RKO (cell line): ENCODE measurements around the gene HSPH1.
"Not testable (repeated sequence)": the region's sequence is repeated elsewhere in the genome, so short reads cannot be mapped to it uniquely, and the experiment has no call there.

ENCODE experiments used
- DNase-seq: peaks from one replicate; pipeline ENCODE4 v3.0.0-alpha.2; 2016; ENCODE audit warnings: low spot score

HSPH1 gene

GRCh38 chr13:31177813-31178495, 16.2 kb upstream of the HSPH1 start:
- not testable (repeated sequence) for DNase-seq

DNA sequence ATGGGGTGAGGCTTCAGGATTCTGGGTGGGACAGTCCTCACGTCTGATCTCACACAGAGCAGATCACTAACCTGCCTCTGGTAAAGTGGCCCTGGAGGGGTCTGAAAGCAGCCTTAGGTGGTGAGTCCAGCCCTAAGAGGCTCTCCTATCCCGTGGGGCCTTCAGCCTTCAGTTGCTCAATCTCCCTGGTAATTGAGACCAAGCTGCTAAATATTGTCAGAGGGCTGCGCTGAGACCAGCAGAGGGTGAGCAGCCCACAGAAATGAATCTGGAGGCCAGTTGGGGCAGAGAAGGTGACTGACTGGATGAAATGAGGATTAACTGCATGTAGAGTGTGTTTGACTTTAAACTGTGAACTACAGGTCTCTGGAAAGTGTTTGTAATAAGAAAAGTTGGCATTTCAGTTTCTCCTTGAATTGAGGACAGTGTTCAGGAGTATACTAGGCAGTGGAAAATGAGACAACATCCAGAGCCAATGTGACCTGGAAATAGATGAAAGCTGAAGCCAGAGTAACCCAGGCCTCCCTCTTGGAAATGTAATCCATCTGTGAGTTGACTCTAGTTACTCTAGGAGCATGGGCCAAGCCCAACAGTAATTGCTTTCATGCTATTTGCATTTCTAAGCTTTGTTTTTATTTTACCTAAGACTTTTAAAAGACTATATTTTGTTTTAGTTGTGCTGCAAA, 14.3 kb upstream of the HSPH1 start:
- no peak for DNase-seq

DNA sequence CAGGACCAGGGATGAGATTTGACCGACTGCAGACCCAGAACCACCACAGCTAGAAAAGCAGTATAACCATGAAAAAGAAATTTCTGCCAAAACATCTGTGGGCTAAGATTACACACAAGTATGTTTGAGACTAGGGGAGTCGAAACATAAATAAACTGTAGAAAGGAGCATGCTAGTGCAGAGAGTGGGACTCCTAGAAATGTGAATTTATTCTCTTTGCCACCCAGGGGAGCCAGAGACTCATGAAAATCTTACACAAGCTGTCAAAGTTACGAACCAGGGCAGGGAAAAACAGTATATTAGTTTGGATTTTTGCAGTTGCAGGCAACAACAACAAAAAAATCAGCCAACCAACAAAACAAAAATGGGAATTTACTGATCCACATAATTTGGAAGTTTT, 12.3 kb upstream of the HSPH1 start:
- no peak for DNase-seq

- peak; percentile 44 for DNase-seq
Measured at GRCh38 chr13:31172535-31172934, 10.8 kb upstream of the HSPH1 start.

DNA sequence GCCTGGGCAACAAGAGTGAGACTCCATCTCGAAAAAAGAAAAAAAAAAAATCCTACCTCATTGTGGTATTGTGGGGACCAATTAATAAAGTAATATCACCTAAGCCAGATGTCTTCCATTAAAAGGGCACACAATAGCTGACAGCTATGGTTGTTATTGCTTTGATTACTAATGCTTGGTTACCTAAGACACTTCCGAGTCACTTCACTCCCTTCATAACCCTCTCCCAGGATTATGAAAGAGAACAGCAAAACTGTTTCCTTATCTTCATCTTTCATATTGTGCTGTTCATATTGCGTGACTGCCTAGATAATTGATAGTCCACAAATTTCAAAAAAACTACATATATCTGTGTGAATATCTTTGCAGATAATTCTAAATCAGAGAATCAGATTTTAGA, 10.3 kb upstream of the HSPH1 start:
- no peak for DNase-seq

GRCh38 chr13:31168736-31169135, 7.0 kb upstream of the HSPH1 start:
- DNase-seq: no peak

- no peak for DNase-seq
Measured at GRCh38 chr13:31168166-31168565, 6.5 kb upstream of the HSPH1 start.

DNA sequence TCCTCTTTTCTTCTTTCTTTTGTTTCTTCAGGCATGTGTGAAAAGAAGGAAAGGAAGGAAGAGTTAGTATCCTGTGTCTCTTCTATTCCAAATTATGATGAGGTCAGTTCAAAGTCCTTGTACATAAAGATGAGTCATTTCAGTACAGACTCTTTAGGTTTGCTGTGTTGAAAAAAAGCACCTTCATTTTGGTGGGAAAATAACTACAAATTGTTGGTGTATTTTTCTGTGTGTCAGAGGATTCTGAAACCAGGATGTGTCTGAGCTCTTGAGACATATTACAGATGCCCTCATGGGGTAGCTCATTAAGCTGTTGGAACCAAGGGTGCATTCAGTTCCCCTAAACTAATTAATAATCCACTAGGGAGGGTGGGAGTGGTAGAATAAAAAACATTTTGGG, 5.8 kb upstream of the HSPH1 start:
- DNase-seq: no peak

DNA sequence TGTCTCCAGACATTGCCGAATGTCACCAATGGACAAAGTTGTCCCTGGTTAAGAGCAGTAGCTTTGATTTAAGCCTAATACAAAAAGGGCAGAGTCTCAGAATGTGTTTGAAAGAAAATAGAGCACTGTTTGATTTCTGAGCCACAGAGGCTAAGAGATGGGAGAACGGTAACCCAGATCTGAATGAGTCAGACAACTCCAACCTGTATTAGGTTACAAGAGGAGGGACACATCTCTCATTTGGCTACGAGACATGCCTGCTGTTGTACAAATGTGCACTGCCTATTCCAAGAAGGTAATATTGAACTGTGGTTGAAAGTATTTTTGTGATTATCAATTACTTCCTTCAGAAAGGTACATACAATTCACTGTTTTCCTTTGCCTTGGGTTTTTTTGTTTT, 4.9 kb upstream of the HSPH1 start:
- DNase-seq: no peak

- DNase-seq: peak; percentile 98
Measured at GRCh38 chr13:31162151-31163008, 676 bp upstream of the HSPH1 start.

DNA sequence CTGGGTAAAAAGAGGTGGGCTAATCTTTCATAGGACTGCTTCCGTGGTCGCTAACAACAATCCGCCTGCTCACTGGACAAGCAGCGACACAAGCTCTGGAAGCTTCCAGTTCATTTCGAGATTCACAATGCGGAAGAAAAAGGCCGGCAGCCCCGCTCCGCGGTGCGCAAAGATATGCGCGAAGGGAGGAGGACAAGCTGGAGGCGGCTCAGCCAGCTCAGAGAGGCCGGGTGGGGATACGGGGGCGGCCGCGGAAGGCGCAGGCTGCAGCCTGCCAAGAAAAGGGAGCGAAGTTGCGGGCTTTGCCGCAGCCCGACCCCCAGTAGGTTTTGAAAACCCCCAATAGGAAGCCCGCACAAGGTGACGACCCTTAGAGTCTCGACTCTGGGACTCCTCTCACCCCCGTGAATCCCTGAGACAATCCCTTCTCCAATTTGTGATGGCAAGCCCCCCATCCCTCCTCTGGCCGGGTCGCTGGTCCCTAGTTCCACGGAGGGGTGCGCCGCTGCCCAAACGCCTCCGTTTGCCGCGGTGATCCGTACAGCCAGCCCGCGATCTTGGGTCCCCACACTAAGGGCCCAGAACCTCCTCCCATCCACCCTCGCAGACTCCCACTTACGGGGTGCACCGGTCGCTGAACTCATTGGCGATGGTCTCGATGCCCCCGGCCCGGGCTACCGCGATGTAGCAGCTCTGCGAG, 697 bp downstream of the HSPH1 start:
- peak; percentile 81 for DNase-seq

DNA sequence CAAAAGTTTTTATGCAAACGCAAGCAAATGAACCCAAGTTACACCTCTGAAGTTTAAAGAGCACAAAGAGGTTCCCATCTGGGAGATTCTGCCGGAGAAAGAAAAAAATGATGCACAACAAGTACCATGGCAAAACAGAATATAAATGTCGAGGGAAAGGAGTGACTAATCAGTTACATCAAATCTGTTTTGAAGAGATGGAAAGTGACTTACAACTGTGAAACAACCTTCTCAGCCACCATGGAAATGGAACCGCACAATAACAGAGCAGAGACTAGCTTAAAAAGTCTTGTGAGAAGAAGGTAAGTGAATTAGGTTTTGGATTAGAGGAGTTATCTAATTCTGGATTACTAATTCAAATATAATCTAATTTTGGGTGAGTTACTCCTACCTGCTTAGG, 2.4 kb downstream of the HSPH1 start:
- DNase-seq: peak; percentile 74

GRCh38 chr13:31154939-31155338, 6.8 kb downstream of the HSPH1 start:
- no peak for DNase-seq

DNA sequence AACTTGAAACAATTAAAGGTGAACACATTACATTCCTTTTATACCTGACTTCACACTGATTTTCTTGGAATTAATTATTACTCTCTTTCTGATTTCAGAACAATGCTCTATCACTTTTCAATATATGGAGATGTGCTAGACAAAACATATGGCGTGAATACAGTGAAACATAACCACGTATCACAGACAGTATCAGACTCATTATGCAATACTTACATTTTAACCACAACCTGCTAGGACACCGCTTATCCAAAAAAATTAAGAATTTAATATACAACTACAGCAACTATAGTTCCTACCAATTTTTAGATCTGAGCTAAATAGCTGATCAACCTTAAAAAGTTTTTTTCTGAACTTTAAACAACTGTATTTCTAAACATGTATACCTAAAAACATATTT, 9.9 kb downstream of the HSPH1 start:
- DNase-seq: no peak

- no peak for DNase-seq
Measured at GRCh38 chr13:31150315-31150985, 11.3 kb downstream of the HSPH1 start.

DNA sequence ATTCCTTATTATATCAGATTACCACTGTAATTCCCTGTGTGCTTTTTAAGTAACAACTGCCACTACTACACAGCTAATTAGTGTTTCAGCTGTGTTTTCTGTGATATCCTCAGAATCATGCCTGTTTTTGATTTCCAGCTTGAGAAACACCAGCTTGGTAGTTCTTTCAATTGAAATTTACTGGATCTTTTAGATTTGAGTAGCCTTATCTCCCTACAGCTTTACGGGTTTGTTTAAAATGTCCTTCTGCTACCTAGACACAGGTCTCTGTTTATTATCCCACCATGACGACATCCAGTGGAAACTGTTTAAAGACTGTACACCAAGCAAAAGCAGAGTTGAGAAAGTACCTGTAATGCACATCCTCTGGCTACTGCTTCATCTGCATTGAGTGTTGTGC, 12.1 kb downstream of the HSPH1 start:
- no peak for DNase-seq

GRCh38 chr13:31145417-31145816, 16.3 kb downstream of the HSPH1 start:
- DNase-seq: no peak

DNA sequence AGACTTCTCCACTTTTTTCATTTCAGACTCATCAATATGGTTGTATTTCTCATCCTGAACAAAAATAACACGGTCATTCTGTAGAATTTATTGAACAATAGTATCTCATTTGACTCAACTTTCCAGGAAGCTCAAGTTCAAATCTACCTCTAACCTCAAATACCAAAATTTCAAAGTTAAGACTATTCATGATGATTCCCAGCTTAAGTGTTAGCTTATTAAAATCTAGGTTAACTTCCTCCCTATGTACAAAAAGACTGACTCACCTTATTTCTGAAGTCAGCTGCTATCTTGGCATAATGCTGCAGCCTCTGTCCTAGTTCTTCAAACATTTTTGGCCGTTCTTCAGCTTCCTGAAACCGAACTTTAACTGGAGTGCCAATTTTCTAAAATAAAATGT, 23.2 kb downstream of the HSPH1 start:
- no peak for DNase-seq

DNA sequence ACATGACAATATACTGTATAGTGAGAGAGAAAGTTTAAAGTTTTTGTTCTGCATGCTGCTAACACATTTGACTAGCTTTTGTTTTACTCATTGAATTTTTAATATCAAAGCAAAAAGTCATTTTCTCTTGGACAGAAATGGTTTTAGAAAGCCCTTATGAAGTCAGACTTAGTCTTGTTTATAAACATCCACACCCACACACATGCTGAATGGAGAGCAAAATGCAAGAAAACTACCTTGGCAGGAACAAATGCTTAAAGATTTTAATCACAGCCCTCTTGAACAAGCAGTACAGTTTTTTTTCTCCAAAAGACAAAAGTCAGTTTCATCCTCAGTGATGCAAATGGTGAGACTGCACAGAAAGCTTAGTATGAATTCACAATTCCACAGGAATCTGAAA, 25.0 kb downstream of the HSPH1 start:
- no peak for DNase-seq

GRCh38 chr13:31134039-31134711, 27.5 kb downstream of the HSPH1 start:
- no peak for DNase-seq

DNA sequence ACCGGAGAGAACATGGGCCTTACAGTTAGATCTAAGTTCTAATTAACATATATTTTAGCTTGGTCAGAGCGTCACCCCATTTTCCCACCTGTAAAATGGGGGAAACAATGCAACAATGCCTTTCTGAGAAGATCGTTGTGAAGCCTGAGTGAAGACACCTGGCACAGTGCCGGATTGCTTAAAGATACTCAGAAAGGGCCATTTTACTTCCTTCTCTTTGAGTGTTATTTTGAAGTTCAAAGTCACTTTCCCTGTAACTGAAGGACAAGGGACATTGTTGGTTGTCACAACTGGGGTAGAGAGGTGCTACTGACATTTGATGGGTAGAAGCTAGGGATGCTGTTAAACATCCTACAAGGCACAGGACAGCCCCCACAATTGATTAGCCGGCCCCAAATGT, 28.1 kb downstream of the HSPH1 start:
- no peak for DNase-seq
